HepG2 (cell line): ENCODE measurements around the gene SGF29. TPM values are rescaled to one million over a fixed set of nuclear protein-coding genes. Genes with fewer than 3 reads are reported as not detected.

ENCODE experiments used
- E2F1 ChIP-seq: sonication (generic); formaldehyde crosslinking; IDR thresholded peaks from 2 replicates; pipeline ENCODE4 v1.5.0; 2020; ENCODE audit warnings: missing genetic modification reagents
- FOSL2 ChIP-seq: sonication (generic); formaldehyde crosslinking; IDR thresholded peaks from 2 replicates; pipeline ENCODE4 v1.4.0; 2020; ENCODE audit warnings: missing genetic modification reagents
- FOXK2 ChIP-seq: fragments of 450-650 bp; IDR thresholded peaks from 2 replicates; pipeline ENCODE4 v1.6.1; 2016
- HOXA3 ChIP-seq: sonication (generic); formaldehyde crosslinking; IDR thresholded peaks from 2 replicates; pipeline ENCODE4 v1.5.0; 2020; ENCODE audit warnings: missing genetic modification reagents
- HOXD1 ChIP-seq: sonication (generic); formaldehyde crosslinking; IDR thresholded peaks from 2 replicates; pipeline ENCODE4 v1.5.0; 2020; ENCODE audit warnings: missing genetic modification reagents
- JARID2 ChIP-seq: sonication (generic); formaldehyde crosslinking; IDR thresholded peaks from 2 replicates; pipeline ENCODE4 v1.8.1; 2023; ENCODE audit warnings: missing genetic modification reagents, inconsistent platforms; ENCODE audit not compliant: insufficient replicate concordance
- KLF13 ChIP-seq: sonication (generic); formaldehyde crosslinking; IDR thresholded peaks from 2 replicates; pipeline ENCODE4 v1.4.0; 2020; ENCODE audit warnings: mild to moderate bottlenecking, missing genetic modification reagents
- MBNL3 ChIP-seq: fragments of 250-450 bp; sonication (Bioruptor Pico); conservative IDR thresholded peaks from 2 replicates; pipeline ENCODE4 v1.8.0; 2022; ENCODE audit warnings: mild to moderate bottlenecking, inconsistent platforms
- MED8 ChIP-seq: sonication (generic); formaldehyde crosslinking; IDR thresholded peaks from 2 replicates; pipeline ENCODE4 v1.8.1; 2023; ENCODE audit warnings: mild to moderate bottlenecking, missing genetic modification reagents; ENCODE audit not compliant: insufficient replicate concordance
- MEIS2 ChIP-seq: sonication (generic); formaldehyde crosslinking; IDR thresholded peaks from 2 replicates; pipeline ENCODE4 v1.9.0; 2021; ENCODE audit warnings: mild to moderate bottlenecking, missing genetic modification reagents
- MTERF4 ChIP-seq: sonication (generic); formaldehyde crosslinking; IDR thresholded peaks from 2 replicates; pipeline ENCODE4 v1.8.0; 2023; ENCODE audit warnings: mild to moderate bottlenecking, missing genetic modification reagents
- NFKBIZ ChIP-seq: IDR thresholded peaks from 2 replicates; pipeline ENCODE4 v1.6.1; 2018; ENCODE audit warnings: missing genetic modification reagents, missing compliant biosample characterization
- PAF1 ChIP-seq: IDR thresholded peaks from 2 replicates; pipeline ENCODE4 v1.6.1; 2016; ENCODE audit warnings: missing genetic modification reagents, missing compliant biosample characterization
- PRDM10 ChIP-seq: sonication (generic); formaldehyde crosslinking; IDR thresholded peaks from 2 replicates; pipeline ENCODE4 v1.4.0; 2020; ENCODE audit warnings: low read depth, missing genetic modification reagents
- REL ChIP-seq: sonication (generic); formaldehyde crosslinking; conservative IDR thresholded peaks from 2 replicates; pipeline ENCODE4 v1.8.0; 2022; ENCODE audit warnings: mild to moderate bottlenecking, missing genetic modification reagents, moderate library complexity
- TAF1 ChIP-seq: sonication (generic); formaldehyde crosslinking; IDR thresholded peaks from 2 replicates; pipeline ENCODE4 v1.4.0; 2020; ENCODE audit warnings: missing genetic modification reagents
- ZBTB34 ChIP-seq: sonication (generic); formaldehyde crosslinking; IDR thresholded peaks from 2 replicates; pipeline ENCODE4 v1.8.0; 2022; ENCODE audit warnings: mild to moderate bottlenecking, missing genetic modification reagents
- ZNF350 ChIP-seq: sonication (generic); formaldehyde crosslinking; IDR thresholded peaks from 2 replicates; pipeline ENCODE4 v1.4.0; 2020; ENCODE audit warnings: mild to moderate bottlenecking, low read depth, missing genetic modification reagents, borderline replicate concordance
- ZNF468 ChIP-seq: sonication (generic); formaldehyde crosslinking; IDR thresholded peaks from 2 replicates; pipeline ENCODE4 v1.8.0; 2022; ENCODE audit warnings: mild to moderate bottlenecking, moderate library complexity, missing genetic modification reagents
- ZNF546 ChIP-seq: sonication (generic); formaldehyde crosslinking; conservative IDR thresholded peaks from 2 replicates; pipeline ENCODE4 v1.8.1; 2023; ENCODE audit warnings: mild to moderate bottlenecking, missing genetic modification reagents
- ZNF597 ChIP-seq: sonication (generic); formaldehyde crosslinking; IDR thresholded peaks from 2 replicates; pipeline ENCODE4 v1.5.0; 2020; ENCODE audit warnings: missing genetic modification reagents
- polyA plus RNA-seq, 8 experiments: library from polyadenylated mRNA; depleted of rRNA in 3 of 8; stranded (reverse) in 7 of 8; unstranded in 1 of 8; fragments of >200 nt; fragmentation: Illumina TruSeq in 4 of 8; extraction: Trizol in 4 of 8; gene quantifications; 2 replicates each; pipeline versions ENCODE4 v1.2.1 to v1.2.3, GENCODE V29; 2011 to 2016; ENCODE audit warnings: low read depth in 4 of 8, missing spikeins in 1 of 8, mixed read lengths in 1 of 8; ENCODE audit not compliant: insufficient read depth in 1 of 8
- total RNA-seq, 5 experiments: library from RNA; depleted of rRNA; stranded (reverse); fragments of >200 nt; fragmentation: Illumina TruSeq; extraction: Trizol; gene quantifications; 2 replicates each; pipeline ENCODE4 v1.2.3, GENCODE V29; 2016; ENCODE audit warnings: low read depth in 1 of 5

SGF29 gene
- total and polyA plus RNA-seq, 2 of the 13 experiments (the other 11 are each of a cell fraction or from before 2014, with no cell fraction given) = 5.0 to 29.4 TPM

GRCh38 chr16:28609631-28610594, 56.2 kb downstream of the SGF29 start, which contains the start of gene SULT1A1 (continued):
- no peak for TF ChIP-seq E2F1 (CRISPR knock-in tag)
- 0 out of 2 replicates have a peak, but pooled peaks have one; percentile 15 for TF ChIP-seq ZNF350 (CRISPR knock-in tag)
- no peak for TF ChIP-seq JARID2 (CRISPR knock-in tag)
- peak; percentile 33 for TF ChIP-seq MED8
- TF ChIP-seq PRDM10 (CRISPR knock-in tag) = 0 out of 2 replicates have a peak, but pooled peaks have one; percentile 32
- no peak; the same call in 1 of the 2 replicates for TF ChIP-seq KLF13 (CRISPR knock-in tag)
- no peak for TF ChIP-seq ZNF546 (CRISPR knock-in tag)
- no peak for TF ChIP-seq MBNL3
- no peak for TF ChIP-seq ZNF468
- peak; percentile 58 for TF ChIP-seq HOXA3
- TF ChIP-seq HOXD1 = peak; percentile 64
- TF ChIP-seq FOXK2 = no peak
- no peak for TF ChIP-seq REL (CRISPR knock-in tag)
- TF ChIP-seq FOSL2 (CRISPR knock-in tag) = peak; percentile 36
- TF ChIP-seq ZBTB34 (CRISPR knock-in tag) = no peak
- no peak for TF ChIP-seq PAF1 (CRISPR knock-in tag)
- TF ChIP-seq ZNF597 (CRISPR knock-in tag) = no peak
- no peak for TF ChIP-seq MTERF4 (CRISPR knock-in tag)
- TF ChIP-seq TAF1 (CRISPR knock-in tag) = peak; percentile 85
- peak; percentile 19; the same call in 1 of the 2 replicates for TF ChIP-seq MEIS2 (CRISPR knock-in tag)
- peak; percentile 82 for TF ChIP-seq NFKBIZ (CRISPR knock-in tag)
